GM11168 (cell line): Measurements from ENCODE around the gene SHH.

Experiments used
- in situ Hi-C: fragments of 300-500 bp; cut with MboI; formaldehyde crosslinking; loops from one replicate; pipeline ENCODE4 v1.12.0; 2022; ENCODE audit warnings: low sequenced_read_pairs; ENCODE audit not compliant: unreplicated experiment

The SHH gene

DNA sequence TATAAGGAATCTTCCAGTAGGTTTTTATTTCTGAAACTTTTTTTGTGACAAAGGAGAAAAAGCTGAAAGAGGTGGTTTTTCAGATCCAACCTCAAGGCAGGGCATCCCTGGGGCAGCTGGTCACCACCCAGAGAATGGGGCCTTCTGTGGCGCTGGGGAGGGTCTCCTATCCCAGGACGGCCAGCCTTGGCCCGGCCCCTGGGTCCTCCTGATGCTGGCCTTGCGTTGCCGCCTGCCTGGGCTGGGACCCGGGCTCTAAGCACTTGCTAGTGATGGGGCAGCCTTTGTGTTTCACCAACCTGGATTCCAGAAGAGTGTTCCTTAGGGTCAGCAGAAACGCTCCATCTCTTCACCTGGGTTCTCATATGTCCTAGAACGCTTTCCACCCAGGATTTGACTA, 16.3 kb downstream of the SHH start:
- in situ Hi-C loops: loop anchor here (25.0 kb wide), 1 partner anchor 1016 kb away; no protein-coding TSS in a partner anchor

DNA sequence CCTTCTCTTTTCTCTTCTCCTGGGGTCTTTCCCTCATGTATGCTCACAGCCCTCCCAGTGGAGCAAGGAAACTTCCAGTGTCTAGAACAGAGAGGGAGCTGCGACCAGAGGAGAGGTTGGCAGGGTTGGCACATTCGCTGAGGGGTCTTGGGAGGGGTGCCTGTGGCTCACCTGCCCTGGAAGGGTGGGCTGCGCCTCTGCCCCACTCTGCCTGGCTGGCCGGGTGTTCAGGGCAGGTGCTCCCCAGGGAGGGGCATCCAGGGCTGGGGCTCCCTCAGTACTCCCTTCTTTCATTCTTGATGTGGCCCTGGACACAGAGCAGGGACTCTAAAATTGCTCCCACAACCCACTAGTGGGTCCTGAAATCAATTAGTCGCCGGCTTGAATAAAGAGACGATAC, 16.9 kb downstream of the SHH start:
- in situ Hi-C loops: loop anchor here (25.0 kb wide), 1 partner anchor 1017 kb away; no protein-coding TSS in a partner anchor

- in situ Hi-C loops: loop anchor here (25.0 kb wide), 1 partner anchor 1018 kb away; no protein-coding TSS in a partner anchor
Measured at GRCh38 chr7:155794196-155794595, 18.1 kb downstream of the SHH start.

GRCh38 chr7:155793720-155794119, 18.5 kb downstream of the SHH start:
- in situ Hi-C loops: loop anchor here (25.0 kb wide), 1 partner anchor 1019 kb away; no protein-coding TSS in a partner anchor

GRCh38 chr7:155792999-155793560, 19.2 kb downstream of the SHH start:
- in situ Hi-C loops: loop anchor here (25.0 kb wide), 1 partner anchor 1019 kb away; no protein-coding TSS in a partner anchor

DNA sequence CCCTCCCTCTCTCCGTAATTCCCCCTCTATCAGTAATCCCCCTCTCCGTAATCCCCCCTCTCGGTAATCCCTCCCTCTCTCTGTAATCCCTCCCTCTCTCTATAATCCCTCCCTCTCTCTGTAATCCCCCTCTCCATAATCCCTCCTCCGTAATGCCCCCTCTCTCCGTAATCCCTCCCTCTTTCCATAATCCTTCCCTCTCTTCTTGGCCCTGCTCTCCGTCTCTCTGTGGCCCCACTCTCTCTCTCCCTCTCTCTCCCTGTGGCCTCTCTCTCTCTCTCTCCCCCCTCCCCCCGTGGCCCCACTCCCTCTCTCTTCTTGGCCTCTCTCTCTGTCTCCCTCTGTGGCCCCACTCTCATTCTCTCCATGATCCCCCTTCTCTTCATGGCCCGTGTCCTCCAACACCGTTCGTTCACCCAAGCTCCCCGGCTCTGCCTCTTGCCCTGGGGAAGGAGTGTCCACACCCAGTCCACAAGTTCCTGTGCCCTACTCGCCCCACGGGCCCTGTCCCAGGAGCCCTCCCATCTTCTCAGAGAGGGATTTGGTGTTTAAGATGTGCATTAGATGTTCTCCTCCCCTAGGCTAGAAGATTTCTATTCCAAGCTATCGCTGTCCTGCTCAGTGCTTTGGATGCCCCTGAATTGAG, 19.8 kb downstream of the SHH start:
- in situ Hi-C loops: loop anchor here (25.0 kb wide), 1 partner anchor 1020 kb away; no protein-coding TSS in a partner anchor

- in situ Hi-C loops: loop anchor here (25.0 kb wide), 1 partner anchor 1020 kb away; no protein-coding TSS in a partner anchor
Measured at GRCh38 chr7:155791836-155792235, 20.4 kb downstream of the SHH start.

- in situ Hi-C loops: loop anchor here (25.0 kb wide), 1 partner anchor 1021 kb away; no protein-coding TSS in a partner anchor
Measured at GRCh38 chr7:155791214-155791737, 21.0 kb downstream of the SHH start.

DNA sequence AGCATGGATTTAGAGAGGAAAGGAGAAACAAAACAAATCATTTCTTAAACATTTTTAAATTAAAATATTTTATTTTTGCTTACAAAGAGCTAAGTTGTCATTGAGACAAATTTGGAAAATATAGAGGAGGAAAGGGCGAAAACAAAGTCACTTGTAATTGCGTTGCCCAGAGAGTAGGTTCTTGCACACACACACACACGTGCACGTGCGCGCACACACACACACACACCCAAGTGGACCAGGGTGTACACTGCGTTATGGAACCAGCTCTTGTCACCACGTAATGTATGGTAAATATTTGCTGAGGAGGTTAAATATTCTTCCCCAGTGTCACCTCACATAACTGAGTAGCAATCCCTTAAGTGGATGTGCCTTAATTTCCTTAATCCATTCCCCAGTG, 21.6 kb downstream of the SHH start:
- in situ Hi-C loops: loop anchor here (25.0 kb wide), 1 partner anchor 1022 kb away; no protein-coding TSS in a partner anchor

GRCh38 chr7:155789001-155789725, 23.1 kb downstream of the SHH start:
- in situ Hi-C loops: loop anchor here (25.0 kb wide), 1 partner anchor 1023 kb away; no protein-coding TSS in a partner anchor

GRCh38 chr7:155788616-155789000, 23.7 kb downstream of the SHH start:
- in situ Hi-C loops: loop anchor here (25.0 kb wide), 1 partner anchor 1024 kb away; no protein-coding TSS in a partner anchor

DNA sequence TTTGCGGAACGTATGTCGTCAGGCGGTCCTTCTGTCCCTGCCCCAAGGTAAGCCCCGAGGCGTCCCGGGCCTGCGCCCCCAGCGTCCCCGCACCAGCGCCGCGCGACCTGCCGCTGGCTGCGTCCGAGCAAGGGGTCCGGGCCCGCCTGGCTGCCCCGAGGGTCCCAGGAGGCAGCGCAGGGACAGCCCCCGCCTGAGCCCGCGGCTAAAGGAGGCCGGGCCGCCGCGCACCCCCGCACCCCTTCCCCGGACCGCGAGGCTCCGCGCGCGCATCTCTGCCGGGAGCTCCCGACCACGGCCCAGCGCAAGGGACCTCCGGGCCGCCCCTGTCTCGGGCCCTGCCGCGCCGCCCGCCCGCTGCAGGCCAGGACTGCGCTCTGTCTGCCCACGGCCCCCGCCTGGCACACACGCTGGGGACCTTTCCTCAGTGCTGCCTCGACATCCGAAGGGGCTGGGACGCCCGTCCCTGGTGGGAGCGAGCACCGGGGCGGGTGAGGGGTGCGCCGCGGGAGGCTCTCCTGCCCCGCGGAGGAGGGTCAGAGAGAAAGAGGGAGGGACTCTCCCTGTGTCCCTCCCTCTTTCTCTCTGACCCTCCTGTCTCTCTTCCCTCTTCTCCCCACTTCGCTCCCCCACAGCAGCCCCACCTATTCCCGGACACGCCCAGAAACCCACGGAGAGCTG, 25.0 kb downstream of the SHH start:
- in situ Hi-C loops: loop anchor here (25.0 kb wide), 1 partner anchor 1025 kb away; no protein-coding TSS in a partner anchor

DNA sequence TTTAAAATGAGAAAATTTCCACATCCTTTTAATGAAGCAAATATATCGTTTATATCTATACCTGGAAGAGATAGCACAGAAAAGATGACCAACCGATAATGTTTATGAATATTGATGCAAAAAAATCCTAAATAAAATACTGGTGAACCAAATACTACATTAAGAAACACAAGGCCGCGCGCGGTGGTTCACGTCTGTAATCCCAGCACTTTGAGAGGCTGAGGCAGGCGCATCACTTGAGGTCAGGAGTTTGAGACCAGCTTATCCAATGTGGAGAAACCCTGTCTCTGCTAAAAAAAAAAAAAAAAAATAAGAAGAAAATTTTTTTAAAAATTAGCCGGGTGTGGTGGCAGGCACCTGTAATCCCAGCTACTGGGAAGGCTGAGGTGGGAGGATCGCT, 25.8 kb downstream of the SHH start:
- in situ Hi-C loops: loop anchor here (25.0 kb wide), 1 partner anchor 1026 kb away; no protein-coding TSS in a partner anchor

- in situ Hi-C loops: loop anchor here (25.0 kb wide), 1 partner anchor 1027 kb away; no protein-coding TSS in a partner anchor
Measured at GRCh38 chr7:155785536-155785935, 26.7 kb downstream of the SHH start.

GRCh38 chr7:155782466-155782865, 29.8 kb downstream of the SHH start:
- in situ Hi-C loops: loop anchor here (25.0 kb wide), 1 partner anchor 1030 kb away; no protein-coding TSS in a partner anchor

- in situ Hi-C loops: loop anchor here (25.0 kb wide), 1 partner anchor 1031 kb away; no protein-coding TSS in a partner anchor
Measured at GRCh38 chr7:155781433-155781832, 30.8 kb downstream of the SHH start.

DNA sequence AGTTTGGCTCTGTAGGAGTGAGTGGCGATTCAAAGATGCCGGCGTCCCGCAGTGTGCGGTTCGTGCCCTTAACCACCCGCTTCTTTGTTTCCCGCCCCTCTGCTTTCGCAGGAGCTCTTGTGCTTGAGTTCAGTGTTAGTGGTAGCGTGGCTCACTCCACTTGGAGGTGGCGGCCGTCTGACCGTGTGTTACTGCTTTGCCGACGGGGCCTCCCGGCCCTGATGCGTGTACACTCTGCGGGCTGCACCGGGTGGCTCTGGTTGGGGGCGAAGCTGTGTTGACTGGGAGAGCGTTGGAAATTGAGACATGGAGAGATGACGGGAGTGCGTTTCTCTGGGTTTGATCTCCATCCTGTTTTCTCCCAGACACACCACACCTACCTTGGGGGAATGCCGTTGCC, 31.4 kb downstream of the SHH start:
- in situ Hi-C loops: loop anchor here (25.0 kb wide), 1 partner anchor 1031 kb away; no protein-coding TSS in a partner anchor

GRCh38 chr7:155778349-155778748, 33.9 kb downstream of the SHH start:
- in situ Hi-C loops: loop anchor here (10.0 to 25.0 kb wide), 2 partner anchors 174 to 1034 kb away; no protein-coding TSS in a partner anchor

GRCh38 chr7:155776606-155777005, 35.7 kb downstream of the SHH start:
- in situ Hi-C loops: loop anchor here (10.0 to 25.0 kb wide), 2 partner anchors 172 to 1036 kb away; no protein-coding TSS in a partner anchor
